GM10248 (cell line): Measurements from ENCODE around the gene S100A3.

Experiments used
- CTCF ChIA-PET: fragments of 300-600 bp; sonication (Branson Sonifier 250); formaldehyde crosslinking; extraction: SDS; loops from one replicate; lab custom pipeline; 2021; ENCODE audit warnings: antibody characterized with exemption; lab: Yijun Ruan, JAX
- POLR2A ChIA-PET: fragments of 350-650 bp; sonication (Branson Sonifier 250); formaldehyde crosslinking; extraction: SDS; loops from one replicate; lab custom pipeline; 2020; ENCODE audit warnings: antibody characterized with exemption; lab: Yijun Ruan, JAX
- DNase-seq: peaks from one replicate; pipeline ENCODE4 v3.0.0; 2012; ENCODE audit errors: extremely low spot score
- CTCF ChIP-seq: IDR thresholded peaks from 2 replicates; pipeline ENCODE4 v1.5.1; 2012; ENCODE audit warnings: mild to moderate bottlenecking, low read depth; ENCODE audit errors: extremely low read depth, missing control alignments, control extremely low read depth

S100A3 gene

GRCh38 chr1:153537376-153537730, 11.7 kb downstream of the S100A3 start:
- ChIA-PET CTCF (interaction anchor here (0.9 to 8.8 kb wide), 4 partner anchors 15 to 78 kb away, joined by 3 to 126 read pairs (median 4); no protein-coding TSS in a partner anchor), POLR2A (no interaction called here)
- no peak for TF ChIP-seq CTCF

GRCh38 chr1:153536671-153537375, 12.2 kb downstream of the S100A3 start:
- POLR2A ChIA-PET: no interaction called here
- TF ChIP-seq CTCF: no peak
- CTCF ChIA-PET: interaction anchor here (0.9 to 8.8 kb wide), 3 partner anchors 26 to 79 kb away, joined by 3 to 126 read pairs (median 3); no protein-coding TSS in a partner anchor
- no peak for DNase-seq

More at GRCh38 chr1:153537376-153537730, 11.7 kb downstream of the S100A3 start:
- DNase-seq: no peak

GRCh38 chr1:153536012-153536670, 12.9 kb downstream of the S100A3 start:
- peak; percentile 55 for DNase-seq
- CTCF ChIA-PET: interaction anchor here (0.9 to 8.8 kb wide), 10 partner anchors 9 to 451 kb away, joined by 3 to 126 read pairs (median 7); partner anchors contain the start of genes S100A13, S100A2, S100A3 and S100A4
- POLR2A ChIA-PET: interaction anchor here (1.3 kb wide), 1 partner anchor 454 kb away, joined by 5 read pairs; the partner anchor contains the start of gene RPS27

GRCh38 chr1:153535242-153536011, 13.6 kb downstream of the S100A3 start, which contains the start of gene S100A6:
S100A6 (minus strand) TSS chr1:153535991; CDS start chr1:153535339, 652 bp downstream.
- POLR2A ChIA-PET: interaction anchor here (1.3 kb wide), 1 partner anchor 455 kb away, joined by 5 read pairs; the partner anchor contains the start of gene RPS27
- CTCF ChIA-PET: interaction anchor here (1.0 to 8.8 kb wide), 14 partner anchors 10 to 452 kb away, joined by 3 to 126 read pairs (median 6); partner anchors contain the start of genes S100A13, S100A2, S100A3 and S100A4
- DNase-seq: peak; percentile 39
- no peak for TF ChIP-seq CTCF

More at GRCh38 chr1:153536012-153536670, 12.9 kb downstream of the S100A3 start:
- no peak for TF ChIP-seq CTCF

GRCh38 chr1:153534925-153535241, 14.2 kb downstream of the S100A3 start:
- CTCF ChIA-PET: interaction anchor here (1.0 to 8.8 kb wide), 13 partner anchors 9 to 452 kb away, joined by 3 to 126 read pairs (median 7); partner anchors contain the start of genes S100A2, S100A3 and S100A4
- POLR2A ChIA-PET: interaction anchor here (1.3 kb wide), 1 partner anchor 456 kb away, joined by 5 read pairs; the partner anchor contains the start of gene RPS27
- DNase-seq: peak; percentile 10
- TF ChIP-seq CTCF: no peak
